Measurements from ENCODE around the gene ANKRD30B. TPM values are rescaled to one million over a fixed set of nuclear protein-coding genes. Genes with fewer than 3 reads are reported as not detected.
"Not testable (repeated sequence)": the region's sequence is repeated elsewhere in the genome, so short reads cannot be mapped to it uniquely, and the experiment has no call there.

Gene ANKRD30B
- total RNA-seq, 1 donor from 2014 or later = not detected

DNA sequence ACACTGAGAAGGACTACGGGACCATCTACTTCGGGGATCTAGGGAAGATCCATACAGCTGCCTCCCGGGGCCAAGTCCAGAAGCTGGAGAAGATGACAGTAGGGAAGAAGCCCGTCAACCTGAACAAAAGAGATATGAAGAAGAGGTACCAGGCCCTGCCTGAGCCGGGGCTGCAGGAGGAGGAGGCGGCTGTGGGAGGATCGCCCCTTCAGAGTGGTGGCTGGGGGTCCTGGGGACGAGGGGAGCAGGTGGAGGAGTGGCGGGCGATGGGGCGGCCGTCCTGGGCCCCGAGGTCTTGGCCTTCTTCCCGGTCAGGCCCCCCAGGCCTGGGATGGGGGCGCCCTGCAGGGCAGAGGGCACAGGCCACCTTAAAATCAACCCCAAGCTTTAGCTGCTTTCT, 524 bp downstream of the ANKRD30B start:
- no peak overlapping the region for H3K27ac Mint-ChIP-seq
- H3K27me3 Mint-ChIP-seq (ENCODE audit: low read depth) = no peaks in the 10 kb centered on the region
- H3K36me3 Mint-ChIP-seq = no peaks in the 10 kb centered on the region
- peaks cover 20% of the 10 kb centered on the region for H3K9me3 Mint-ChIP-seq
- DNase-seq (ENCODE audit: low spot score in 2 of 2, unreplicated experiment in 2 of 2) = no peak
- no peak overlapping the region for H3K4me3 Mint-ChIP-seq
- H3K4me1 Mint-ChIP-seq = no peaks in the 10 kb centered on the region
- TF ChIP-seq CTCF (IDR thresholded peaks at IDR 0.05; ENCODE audit: unreplicated experiment) = no peak

- H3K4me3 Mint-ChIP-seq; H3K4me1 Mint-ChIP-seq; H3K27me3 Mint-ChIP-seq (ENCODE audit: low read depth); DNase-seq (ENCODE audit: low spot score in 2 of 2, unreplicated experiment in 2 of 2); H3K27ac Mint-ChIP-seq; H3K36me3 Mint-ChIP-seq: not testable (repeated sequence)
- H3K9me3 Mint-ChIP-seq = peaks cover 48% of the 10 kb centered on the region
Observed at GRCh38 chr18:14763566-14763965, 15.6 kb downstream of the ANKRD30B start.

- no peak for TF ChIP-seq CTCF (IDR thresholded peaks at IDR 0.05; ENCODE audit: unreplicated experiment)
- DNase-seq (ENCODE audit: low spot score in 2 of 2, unreplicated experiment in 2 of 2) = no peak
- Mint-ChIP-seq H3K4me3 (no peak overlapping the region), H3K27ac (no peak overlapping the region), H3K9me3 (peaks cover 61% of the 10 kb centered on the region), H3K27me3 (ENCODE audit: low read depth) (no peaks in the 10 kb centered on the region), H3K36me3 (no peaks in the 10 kb centered on the region), H3K4me1 (no peaks in the 10 kb centered on the region)
Observed at GRCh38 chr18:14767474-14767873, 19.5 kb downstream of the ANKRD30B start.

- H3K4me1 Mint-ChIP-seq = no peaks in the 10 kb centered on the region
- H3K36me3 Mint-ChIP-seq = no peaks in the 10 kb centered on the region
- H3K9me3 Mint-ChIP-seq = peaks cover 60% of the 10 kb centered on the region
- TF ChIP-seq CTCF (IDR thresholded peaks at IDR 0.05; ENCODE audit: unreplicated experiment) = no peak
- no peak overlapping the region for H3K27ac Mint-ChIP-seq
- H3K4me3 Mint-ChIP-seq = no peak overlapping the region
- no peaks in the 10 kb centered on the region for H3K27me3 Mint-ChIP-seq (ENCODE audit: low read depth)
- no peak for DNase-seq (ENCODE audit: low spot score in 2 of 2, unreplicated experiment in 2 of 2)
Observed at GRCh38 chr18:14768241-14768640, 20.3 kb downstream of the ANKRD30B start.

- Mint-ChIP-seq H3K27ac (no peak overlapping the region), H3K36me3 (no peaks in the 10 kb centered on the region), H3K9me3 (peaks cover 55% of the 10 kb centered on the region), H3K27me3 (ENCODE audit: low read depth) (no peaks in the 10 kb centered on the region), H3K4me1 (no peaks in the 10 kb centered on the region), H3K4me3 (no peak overlapping the region)
- no peak for DNase-seq (ENCODE audit: low spot score in 2 of 2, unreplicated experiment in 2 of 2)
- no peak for TF ChIP-seq CTCF (IDR thresholded peaks at IDR 0.05; ENCODE audit: unreplicated experiment)
Observed at GRCh38 chr18:14769381-14769780, 21.4 kb downstream of the ANKRD30B start.

- Mint-ChIP-seq H3K4me1 (no peaks in the 10 kb centered on the region), H3K27ac (no peak overlapping the region), H3K4me3 (no peak overlapping the region), H3K27me3 (ENCODE audit: low read depth) (no peaks in the 10 kb centered on the region), H3K9me3 (peaks cover 47% of the 10 kb centered on the region), H3K36me3 (no peaks in the 10 kb centered on the region)
- DNase-seq (ENCODE audit: low spot score in 2 of 2, unreplicated experiment in 2 of 2) = no peak
- no peak for TF ChIP-seq CTCF (IDR thresholded peaks at IDR 0.05; ENCODE audit: unreplicated experiment)
Observed at GRCh38 chr18:14776801-14777200, 28.8 kb downstream of the ANKRD30B start.

All from mesothelial cell of epicardium (in vitro differentiated cells).